GM10248 (cell line): Measurements from ENCODE around the gene TTC34.

Source experiments
- CTCF ChIA-PET: fragments of 300-600 bp; sonication (Branson Sonifier 250); formaldehyde crosslinking; extraction: SDS; loops from one replicate; lab custom pipeline; 2021; ENCODE audit warnings: antibody characterized with exemption; lab: Yijun Ruan, JAX
- POLR2A ChIA-PET: fragments of 350-650 bp; sonication (Branson Sonifier 250); formaldehyde crosslinking; extraction: SDS; loops from one replicate; lab custom pipeline; 2020; ENCODE audit warnings: antibody characterized with exemption; lab: Yijun Ruan, JAX
- DNase-seq: peaks from one replicate; pipeline ENCODE4 v3.0.0; 2012; ENCODE audit errors: extremely low spot score
- CTCF ChIP-seq: IDR thresholded peaks from 2 replicates; pipeline ENCODE4 v1.5.1; 2012; ENCODE audit warnings: mild to moderate bottlenecking, low read depth; ENCODE audit errors: extremely low read depth, missing control alignments, control extremely low read depth

The TTC34 gene

GRCh38 chr1:2587860-2588571 is 213.5 kb downstream of the TTC34 start:
- no peak for TF ChIP-seq CTCF
- POLR2A ChIA-PET = interaction anchor here (1.2 kb wide), 1 partner anchor 62 kb away, joined by 3 read pairs; the partner anchor contains the start of gene PANK4
- CTCF ChIA-PET = interaction anchor here (0.9 to 1.3 kb wide), 2 partner anchors 10 to 40 kb away, joined by 3 read pairs; no protein-coding TSS in a partner anchor
- DNase-seq = no peak

DNA sequence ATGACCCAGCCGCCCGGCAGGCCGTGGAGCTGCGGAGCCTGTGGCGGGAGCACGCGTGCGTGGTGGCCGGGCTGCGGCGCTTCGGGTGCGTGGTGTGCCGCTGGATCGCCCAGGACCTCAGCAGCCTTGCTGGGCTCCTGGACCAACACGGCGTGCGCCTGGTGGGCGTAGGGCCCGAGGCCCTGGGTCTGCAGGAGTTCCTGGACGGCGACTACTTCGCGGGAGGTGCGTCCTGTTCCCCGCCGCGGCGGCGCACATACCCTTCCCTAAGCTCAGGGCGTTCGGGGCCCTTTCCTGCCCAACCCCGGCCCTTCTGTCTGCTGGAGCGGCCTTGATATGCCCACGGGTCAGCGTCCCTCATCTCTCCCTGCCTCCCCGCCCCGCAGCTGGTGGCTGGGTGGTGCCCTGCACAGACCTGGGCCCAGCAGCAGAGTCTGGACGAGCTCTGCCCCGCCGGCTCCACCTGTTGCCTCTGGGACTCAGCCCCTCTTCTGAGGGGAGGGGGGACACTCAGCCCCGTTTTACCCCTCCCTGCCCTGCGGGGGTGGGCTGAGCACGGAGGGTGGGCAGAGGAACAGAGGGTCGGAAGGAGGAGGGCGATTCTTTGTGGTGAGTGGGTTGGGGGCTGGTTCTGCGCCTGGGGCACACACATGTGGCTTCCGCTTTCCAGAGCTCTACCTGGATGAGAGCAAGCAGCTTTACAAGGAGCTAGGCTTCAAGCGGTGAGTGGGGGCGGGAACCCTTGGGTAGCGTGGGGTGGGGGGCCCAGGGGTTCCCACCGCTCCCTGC is 214.2 kb downstream of the TTC34 start:
- ChIA-PET CTCF (interaction anchor here (0.9 to 1.3 kb wide), 3 partner anchors 9 to 57 kb away, joined by 3 read pairs; no protein-coding TSS in a partner anchor), POLR2A (interaction anchor here (1.2 kb wide), 1 partner anchor 61 kb away, joined by 3 read pairs; the partner anchor contains the start of gene PANK4)
- TF ChIP-seq CTCF = no peak
- no peak for DNase-seq

DNA sequence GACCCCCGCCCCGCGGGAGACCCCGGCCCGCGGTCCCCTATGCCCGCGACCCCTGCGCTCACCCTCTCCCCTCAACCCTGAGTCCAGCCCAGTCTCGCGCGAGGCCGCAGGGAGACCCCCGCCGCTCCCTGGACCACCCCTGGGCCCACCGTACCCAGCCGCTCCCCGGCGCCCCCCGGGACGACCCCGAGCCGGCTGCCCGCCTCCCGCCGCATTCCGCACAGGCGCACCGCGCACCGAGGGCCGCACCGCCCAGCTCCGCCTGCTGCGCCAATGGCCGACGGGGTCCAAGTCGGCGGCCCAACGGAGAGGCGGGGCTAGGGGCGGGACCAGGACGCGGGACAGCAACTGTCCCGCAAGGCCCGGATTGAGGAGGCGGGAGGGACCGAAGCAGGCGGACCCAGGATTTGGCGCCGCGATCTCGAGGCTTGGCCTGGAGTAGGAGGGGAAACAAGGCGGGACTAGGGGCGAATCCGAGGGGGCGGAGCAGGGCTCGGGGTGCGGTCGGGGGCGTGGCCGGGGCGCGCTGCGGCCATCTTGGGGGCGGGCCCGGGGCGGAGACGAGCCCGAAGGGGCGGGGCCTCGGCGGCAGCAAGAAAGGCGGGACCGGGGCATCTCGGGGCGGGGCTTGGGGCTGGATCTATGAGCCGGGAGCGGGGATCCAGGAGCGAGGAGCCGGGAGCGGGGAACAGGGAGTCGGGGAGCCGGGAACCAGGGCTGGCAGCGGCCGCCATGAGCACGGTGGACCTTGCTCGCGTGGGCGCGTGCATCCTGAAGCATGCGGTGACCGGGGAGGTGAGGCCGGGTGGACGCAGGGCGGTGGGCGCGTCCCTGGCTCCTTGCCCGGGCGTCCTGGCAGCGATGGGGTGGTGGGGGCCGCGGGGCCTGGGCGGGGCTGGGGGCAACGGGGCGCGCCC is 215.1 kb downstream of the TTC34 start, which contains the start of gene PRXL2B:
PRXL2B (plus strand) TSS at position 624 of the 917 bp plus-strand sequence; CDS start at position 733, 109 bp downstream.
- POLR2A ChIA-PET = interaction anchor here (0.6 to 2.7 kb wide), 5 partner anchors 25 to 284 kb away, joined by 3 to 12 read pairs (median 7); partner anchors contain the start of gene PANK4
- CTCF ChIA-PET = interaction anchor here (0.9 to 5.3 kb wide), 6 partner anchors 12 to 58 kb away, joined by 3 to 40 read pairs (median 3); no protein-coding TSS in a partner anchor
- TF ChIP-seq CTCF = no peak
- DNase-seq = peak; percentile 99
